Prostate gland (tissue), 2 donors: ENCODE results near the gene ANXA4. TPM values are rescaled to one million over a fixed set of nuclear protein-coding genes. Genes with fewer than 3 reads are reported as not detected.
"Not testable (repeated sequence)": the region's sequence is repeated elsewhere in the genome, so short reads cannot be mapped to it uniquely, and the experiment has no call there.

Experiments
- DNase-seq: peaks from one replicate; pipeline ENCODE4 v3.0.0-alpha.2; 2019; ENCODE audit warnings: low spot score
- H3K27ac ChIP-seq, 2 donors: fragments of 200-600 bp; sonication (generic); 2 replicates each; pipeline ENCODE4 v1.5.1; 2017 to 2019
- H3K27me3 ChIP-seq: fragments of 200-600 bp; sonication (generic); replicated peaks from 2 replicates; pipeline ENCODE4 v1.5.1; 2019; ENCODE audit not compliant: insufficient read depth
- H3K36me3 ChIP-seq, 2 donors: fragments of 200-600 bp; sonication (generic); 1 replicate in 1 of 2; 2 replicates in 1 of 2; pipeline versions ENCODE4 v1.5.1 to v1.8.1; 2017 to 2019
- H3K4me1 ChIP-seq: fragments of 200-600 bp; sonication (generic); replicated peaks from 2 replicates; pipeline ENCODE4 v1.5.1; 2019
- H3K4me3 ChIP-seq, 2 donors: fragments of 200-600 bp; sonication (generic); 2 replicates each; pipeline ENCODE4 v1.5.1; 2017 to 2019
- H3K9me3 ChIP-seq: fragments of 200-600 bp; sonication (generic); 2 replicates; pipeline ENCODE4 v1.5.1; 2017
- POLR2A ChIP-seq: fragments of 450-650 bp; IDR thresholded peaks from one replicate; pipeline ENCODE4 v1.6.1; 2016; ENCODE audit warnings: antibody characterized with exemption, mild to moderate bottlenecking
- POLR2AphosphoS5 ChIP-seq: sonication (generic); formaldehyde crosslinking; IDR thresholded peaks from one replicate; pipeline ENCODE4 v1.6.1; 2017; ENCODE audit warnings: antibody characterized with exemption
- WGBS: methylation state at CpG from one replicate; pipeline ENCODE4 v1.1.5; 2018; 5-methylcytosine and 5-hydroxymethylcytosine counted together
- intact Hi-C: fragments of 100-400 bp; cut with DNase I; formaldehyde crosslinking; loops from one replicate; pipeline ENCODE4 v1.14.2; 2022
- total RNA-seq, 2 donors: library from RNA; depleted of rRNA; stranded (reverse); fragments of >200 nt; gene quantifications; one replicate each; pipeline ENCODE4 v1.1.0, GENCODE V29; 2016
- TF ChIP-seq, protein P1 (sequence below), 4 experiments: fragments of 200-600 bp in 2 of 4; fragments of 450-650 bp in 2 of 4; sonication (generic) in 2 of 4; IDR thresholded peaks; 1 replicate in 3 of 4; 2 replicates in 1 of 4; pipeline ENCODE4 v1.5.1; 2016 to 2019; ENCODE audit warnings: antibody characterized with exemption in 4 of 4, mild to moderate bottlenecking in 2 of 4, moderate library complexity in 2 of 4

Gene ANXA4
- total RNA-seq, 2 donors from 2014 or later = 37.7 to 40.1 TPM

DNA sequence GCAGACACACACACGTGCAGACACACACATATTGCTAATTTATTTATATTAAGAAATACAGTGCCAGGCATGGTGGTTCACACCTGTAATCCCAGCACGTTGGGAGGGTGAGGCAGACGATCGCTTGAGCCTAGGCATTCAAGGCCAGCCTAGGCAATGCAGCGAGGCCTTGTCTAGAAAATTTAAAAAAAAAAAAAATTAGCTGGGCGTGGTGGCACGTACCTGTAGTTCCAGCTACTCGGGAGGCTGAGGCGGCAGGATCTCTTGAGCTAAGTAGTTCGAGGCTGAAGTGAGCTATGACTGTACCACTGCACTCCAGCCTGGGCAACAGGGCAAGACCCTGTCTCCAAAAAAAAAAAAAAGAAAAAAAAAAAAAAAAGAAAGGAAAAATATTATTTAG, 28.8 kb downstream of the ANXA4 start:
- Histone ChIP-seq H3K4me3 (no peak overlapping the region), H3K9me3 (no peaks in the 10 kb centered on the region), H3K36me3 (no peaks in the 10 kb centered on the region), H3K4me1 (peaks cover 3% of the 10 kb centered on the region), H3K27ac (peak overlapping the region; percentile 39 to 40), H3K27me3 (no peaks in the 10 kb centered on the region)
- TF ChIP-seq, protein P1, sequence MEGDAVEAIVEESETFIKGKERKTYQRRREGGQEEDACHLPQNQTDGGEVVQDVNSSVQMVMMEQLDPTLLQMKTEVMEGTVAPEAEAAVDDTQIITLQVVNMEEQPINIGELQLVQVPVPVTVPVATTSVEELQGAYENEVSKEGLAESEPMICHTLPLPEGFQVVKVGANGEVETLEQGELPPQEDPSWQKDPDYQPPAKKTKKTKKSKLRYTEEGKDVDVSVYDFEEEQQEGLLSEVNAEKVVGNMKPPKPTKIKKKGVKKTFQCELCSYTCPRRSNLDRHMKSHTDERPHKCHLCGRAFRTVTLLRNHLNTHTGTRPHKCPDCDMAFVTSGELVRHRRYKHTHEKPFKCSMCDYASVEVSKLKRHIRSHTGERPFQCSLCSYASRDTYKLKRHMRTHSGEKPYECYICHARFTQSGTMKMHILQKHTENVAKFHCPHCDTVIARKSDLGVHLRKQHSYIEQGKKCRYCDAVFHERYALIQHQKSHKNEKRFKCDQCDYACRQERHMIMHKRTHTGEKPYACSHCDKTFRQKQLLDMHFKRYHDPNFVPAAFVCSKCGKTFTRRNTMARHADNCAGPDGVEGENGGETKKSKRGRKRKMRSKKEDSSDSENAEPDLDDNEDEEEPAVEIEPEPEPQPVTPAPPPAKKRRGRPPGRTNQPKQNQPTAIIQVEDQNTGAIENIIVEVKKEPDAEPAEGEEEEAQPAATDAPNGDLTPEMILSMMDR (IDR thresholded peaks at IDR 0.05) = no peak
- TF ChIP-seq POLR2A (no peak), POLR2AphosphoS5 (no peak)
- intact Hi-C loops = no loop called here
- DNase-seq = no peak
- whole genome bisulfite sequencing = 96% methylated on average over 10 of the region's 10 CpGs

DNA sequence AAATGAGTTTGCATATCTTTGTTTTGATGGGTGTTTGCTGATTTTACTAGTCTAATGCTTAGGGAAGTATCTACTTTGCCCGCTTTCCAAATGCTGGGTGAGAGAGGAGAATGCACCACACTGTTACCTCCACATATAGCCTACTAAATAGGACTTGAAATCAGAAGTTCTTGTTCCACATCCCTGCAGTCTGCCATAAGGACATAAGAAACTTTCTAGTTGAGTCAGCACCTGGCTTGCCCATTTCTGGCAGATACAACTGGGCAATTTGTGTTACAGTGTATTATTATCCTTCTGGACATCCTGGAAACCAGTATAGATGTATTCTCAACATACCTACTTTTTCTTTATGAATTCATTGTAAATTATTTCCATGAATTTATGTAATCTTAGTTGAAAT, 29.5 kb downstream of the ANXA4 start:
- Histone ChIP-seq H3K27ac (no peak overlapping the region), H3K9me3 (no peaks in the 10 kb centered on the region), H3K4me3 (no peak overlapping the region), H3K36me3 (no peaks in the 10 kb centered on the region), H3K4me1 (peaks cover 3% of the 10 kb centered on the region), H3K27me3 (no peaks in the 10 kb centered on the region)
- intact Hi-C loops = no loop called here
- no peak for TF ChIP-seq POLR2A
- TF ChIP-seq, protein P1 (IDR thresholded peaks at IDR 0.05) = no peak
- no peak for TF ChIP-seq POLR2AphosphoS5
- no peak for DNase-seq
- WGBS = 86% methylated on average over 1 of the region's 1 CpG

DNA sequence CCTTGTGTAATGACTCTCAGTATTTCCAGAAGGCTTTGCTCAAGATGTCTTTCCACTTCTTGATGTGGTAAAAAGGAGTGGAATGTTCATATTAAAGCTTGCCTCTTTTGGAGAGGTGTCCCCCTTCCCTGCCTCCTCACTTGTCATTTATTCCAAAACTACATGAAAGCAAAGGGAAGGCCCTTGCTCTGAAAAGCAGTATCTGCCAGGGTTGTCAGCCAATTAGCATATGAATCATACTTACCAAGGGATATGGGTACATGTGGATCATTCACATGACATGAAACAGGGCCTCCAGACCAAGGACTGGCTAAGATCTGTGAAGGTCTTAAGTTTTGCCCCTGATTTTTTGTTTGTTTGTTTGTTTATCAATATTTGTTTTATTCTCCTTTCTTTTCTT, 31.3 kb downstream of the ANXA4 start:
- H3K27ac ChIP-seq = peak overlapping the region in 1 of 2 donors; percentile 44
- DNase-seq = no peak
- no peaks in the 10 kb centered on the region for H3K36me3 ChIP-seq
- H3K9me3 ChIP-seq = no peaks in the 10 kb centered on the region
- TF ChIP-seq POLR2AphosphoS5 = no peak
- TF ChIP-seq, protein P1 (IDR thresholded peaks at IDR 0.05) = no peak
- no peak for TF ChIP-seq POLR2A
- no peaks in the 10 kb centered on the region for H3K27me3 ChIP-seq
- H3K4me1 ChIP-seq = peaks cover 3% of the 10 kb centered on the region
- intact Hi-C loops = no loop called here
- H3K4me3 ChIP-seq = no peak overlapping the region

DNA sequence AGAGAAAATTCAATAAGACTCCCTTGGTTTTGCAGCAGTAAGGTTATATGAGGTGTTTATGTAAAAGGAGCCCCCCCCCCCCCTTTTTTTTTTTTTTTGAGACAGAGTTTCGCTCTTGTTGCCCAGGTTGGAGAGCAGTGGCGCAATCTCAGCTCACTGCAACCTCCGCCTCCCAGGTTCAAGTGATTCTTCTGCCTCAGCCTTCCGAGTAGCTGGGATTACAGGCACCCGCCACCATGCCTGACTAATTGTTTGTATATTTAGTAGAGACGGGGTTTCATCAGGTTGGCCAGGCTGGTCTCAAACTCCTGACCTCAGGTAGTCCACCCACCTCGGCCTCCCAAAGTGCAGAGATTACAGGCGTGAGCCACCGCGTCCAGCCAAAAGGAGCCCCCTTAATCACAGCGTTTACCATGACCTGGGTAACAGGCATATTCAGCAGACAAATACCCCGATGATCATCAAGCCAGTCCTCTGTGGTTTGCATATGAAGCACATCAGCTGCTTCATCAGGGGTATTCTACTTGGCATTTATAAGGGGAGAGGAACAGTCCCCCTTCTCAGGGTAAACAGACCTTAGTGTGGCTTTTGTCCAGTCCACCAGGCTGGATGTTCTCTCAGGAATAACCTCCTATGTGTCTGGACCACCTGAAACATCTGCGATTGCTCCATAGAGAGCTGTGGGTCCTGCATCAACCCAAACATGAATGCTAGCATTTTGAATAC, 32.5 kb downstream of the ANXA4 start:
- H3K9me3 ChIP-seq, H3K4me3 ChIP-seq, H3K36me3 ChIP-seq, intact Hi-C loops, H3K4me1 ChIP-seq, DNase-seq, H3K27me3 ChIP-seq: not testable (repeated sequence)
- 98% methylated on average over 13 of the region's 13 CpGs for WGBS
- peak overlapping the region; percentile 30 to 44 for H3K27ac ChIP-seq

DNA sequence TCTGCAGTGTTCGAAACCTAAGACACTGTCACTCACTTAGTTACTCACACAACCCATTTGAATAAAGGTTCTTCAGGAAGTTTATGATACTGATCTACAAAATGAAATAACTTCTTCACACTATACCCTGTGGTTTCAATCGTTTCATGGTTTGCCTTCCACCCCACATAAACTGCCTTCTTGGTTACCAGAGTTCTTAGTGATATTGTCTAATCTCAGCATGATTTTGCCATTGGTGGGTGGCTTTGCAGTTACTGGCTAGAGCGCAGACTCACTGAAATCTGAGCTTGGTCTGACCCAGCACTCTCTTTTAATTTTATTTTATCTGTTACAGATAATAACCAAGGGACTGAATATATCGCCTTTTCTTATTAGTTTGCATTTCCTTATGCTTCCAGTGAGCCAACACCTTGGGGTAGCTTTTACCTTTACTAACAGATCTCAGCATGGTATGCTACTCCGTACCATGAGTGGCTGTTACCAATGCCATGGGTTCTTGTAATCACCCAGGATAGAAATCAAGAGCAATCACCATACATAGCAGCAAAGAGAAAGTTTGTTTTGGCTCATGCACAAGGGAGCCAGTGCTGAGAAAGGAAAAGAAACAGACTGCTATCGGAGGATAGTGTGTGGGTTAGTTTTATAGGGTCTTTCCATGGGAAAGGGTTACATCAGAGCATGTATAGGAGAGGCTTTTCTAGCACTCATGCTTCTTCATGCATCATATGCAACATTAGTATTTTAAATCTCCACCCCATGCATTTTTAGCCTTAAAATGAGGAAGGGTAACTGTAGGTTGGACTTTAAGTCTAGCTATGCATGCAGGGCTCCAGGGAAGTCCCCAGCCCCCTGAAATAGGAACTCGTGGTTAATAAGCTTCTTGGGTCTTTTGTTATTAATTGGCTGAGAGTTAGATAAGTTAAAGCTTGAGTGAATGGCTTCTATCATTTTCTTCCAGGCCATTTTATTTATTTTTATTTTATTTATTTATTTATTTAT, 33.3 kb downstream of the ANXA4 start:
- Histone ChIP-seq H3K9me3 (no peaks in the 10 kb centered on the region), H3K27me3 (no peaks in the 10 kb centered on the region), H3K4me1 (peaks cover 3% of the 10 kb centered on the region), H3K4me3 (no peak overlapping the region), H3K27ac (peak overlapping the region; percentile 30 to 44), H3K36me3 (no peaks in the 10 kb centered on the region)
- DNase-seq = no peak
- WGBS = 49% methylated on average over 7 of the region's 7 CpGs
- TF ChIP-seq, protein P1 (IDR thresholded peaks at IDR 0.05) = no peak
- TF ChIP-seq POLR2A (no peak), POLR2AphosphoS5 (no peak)
- intact Hi-C loops = no loop called here
